22Rv1 (cell line): Measurements from ENCODE around the gene GPR17.

Experiments used
- H3K27ac ChIP-seq: fragments of 450-650 bp; 2 replicates; pipeline ENCODE4 v1.5.1; 2017
- ZFX ChIP-seq: fragments of 450-650 bp; IDR thresholded peaks from 2 replicates; pipeline ENCODE4 v1.6.1; 2017; ENCODE audit warnings: antibody characterized with exemption, borderline replicate concordance
- TF ChIP-seq, protein P1 (sequence below): fragments of 450-650 bp; IDR thresholded peaks from 2 replicates; pipeline ENCODE4 v1.5.1; 2017; ENCODE audit warnings: mild to moderate bottlenecking

Gene GPR17

DNA sequence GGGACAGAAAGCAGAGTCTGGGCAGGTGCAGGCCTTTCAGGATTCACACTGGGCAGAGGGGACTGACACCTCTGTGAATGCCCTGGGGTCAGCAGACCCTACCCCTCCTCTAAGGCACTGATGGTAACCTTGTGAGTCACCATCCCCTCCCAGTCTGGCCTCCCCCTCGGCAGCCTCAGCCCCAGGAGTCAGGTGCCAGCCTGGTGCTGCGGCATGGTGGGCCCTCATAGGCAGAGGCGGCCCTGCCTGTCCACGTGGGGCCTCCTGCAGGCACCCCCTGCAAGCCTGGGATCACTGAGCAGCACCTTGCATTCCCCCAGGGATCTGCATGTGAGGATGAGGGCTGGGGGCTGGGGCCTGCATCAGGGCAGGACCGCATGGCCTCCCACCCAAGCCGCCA, 4.8 kb upstream of the GPR17 start:
- TF ChIP-seq ZFX: no peak
- TF ChIP-seq, protein P1, sequence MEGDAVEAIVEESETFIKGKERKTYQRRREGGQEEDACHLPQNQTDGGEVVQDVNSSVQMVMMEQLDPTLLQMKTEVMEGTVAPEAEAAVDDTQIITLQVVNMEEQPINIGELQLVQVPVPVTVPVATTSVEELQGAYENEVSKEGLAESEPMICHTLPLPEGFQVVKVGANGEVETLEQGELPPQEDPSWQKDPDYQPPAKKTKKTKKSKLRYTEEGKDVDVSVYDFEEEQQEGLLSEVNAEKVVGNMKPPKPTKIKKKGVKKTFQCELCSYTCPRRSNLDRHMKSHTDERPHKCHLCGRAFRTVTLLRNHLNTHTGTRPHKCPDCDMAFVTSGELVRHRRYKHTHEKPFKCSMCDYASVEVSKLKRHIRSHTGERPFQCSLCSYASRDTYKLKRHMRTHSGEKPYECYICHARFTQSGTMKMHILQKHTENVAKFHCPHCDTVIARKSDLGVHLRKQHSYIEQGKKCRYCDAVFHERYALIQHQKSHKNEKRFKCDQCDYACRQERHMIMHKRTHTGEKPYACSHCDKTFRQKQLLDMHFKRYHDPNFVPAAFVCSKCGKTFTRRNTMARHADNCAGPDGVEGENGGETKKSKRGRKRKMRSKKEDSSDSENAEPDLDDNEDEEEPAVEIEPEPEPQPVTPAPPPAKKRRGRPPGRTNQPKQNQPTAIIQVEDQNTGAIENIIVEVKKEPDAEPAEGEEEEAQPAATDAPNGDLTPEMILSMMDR: no peak
- H3K27ac ChIP-seq: no peak overlapping the region

DNA sequence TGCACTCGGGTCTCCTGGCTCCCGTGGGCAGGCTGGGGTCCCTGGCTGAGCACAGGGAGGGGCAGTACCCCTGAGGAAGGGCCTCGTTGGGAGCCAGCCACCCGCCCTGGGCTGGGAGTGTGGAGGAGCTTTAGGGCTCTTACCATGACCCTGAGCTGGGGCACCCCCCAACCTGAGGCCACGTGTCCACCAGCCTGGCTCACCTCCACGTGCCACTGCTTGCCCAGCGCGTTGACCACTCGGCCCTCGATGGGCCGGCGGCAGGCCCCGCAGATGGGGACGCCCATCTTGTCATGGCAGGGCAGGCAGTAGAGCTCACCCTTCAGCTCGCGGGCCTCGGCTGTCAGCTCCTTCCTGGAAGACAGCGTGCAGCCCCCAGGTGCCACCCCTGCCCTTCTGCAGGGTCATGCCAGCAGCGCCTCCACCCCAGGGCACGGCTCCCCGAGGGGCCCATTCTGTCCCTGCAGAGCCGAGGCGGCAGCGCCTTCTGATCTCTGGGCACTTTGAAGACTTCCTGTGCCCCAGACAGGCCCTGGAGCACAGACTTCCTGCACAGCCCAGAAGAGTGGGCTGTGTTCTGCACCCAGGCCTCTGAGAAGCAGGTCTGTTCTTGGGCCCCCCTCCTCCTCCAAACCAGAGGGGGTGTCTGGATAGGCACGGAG, 4.0 kb upstream of the GPR17 start:
- TF ChIP-seq ZFX: no peak
- TF ChIP-seq, protein P1: no peak
- no peak overlapping the region for H3K27ac ChIP-seq

DNA sequence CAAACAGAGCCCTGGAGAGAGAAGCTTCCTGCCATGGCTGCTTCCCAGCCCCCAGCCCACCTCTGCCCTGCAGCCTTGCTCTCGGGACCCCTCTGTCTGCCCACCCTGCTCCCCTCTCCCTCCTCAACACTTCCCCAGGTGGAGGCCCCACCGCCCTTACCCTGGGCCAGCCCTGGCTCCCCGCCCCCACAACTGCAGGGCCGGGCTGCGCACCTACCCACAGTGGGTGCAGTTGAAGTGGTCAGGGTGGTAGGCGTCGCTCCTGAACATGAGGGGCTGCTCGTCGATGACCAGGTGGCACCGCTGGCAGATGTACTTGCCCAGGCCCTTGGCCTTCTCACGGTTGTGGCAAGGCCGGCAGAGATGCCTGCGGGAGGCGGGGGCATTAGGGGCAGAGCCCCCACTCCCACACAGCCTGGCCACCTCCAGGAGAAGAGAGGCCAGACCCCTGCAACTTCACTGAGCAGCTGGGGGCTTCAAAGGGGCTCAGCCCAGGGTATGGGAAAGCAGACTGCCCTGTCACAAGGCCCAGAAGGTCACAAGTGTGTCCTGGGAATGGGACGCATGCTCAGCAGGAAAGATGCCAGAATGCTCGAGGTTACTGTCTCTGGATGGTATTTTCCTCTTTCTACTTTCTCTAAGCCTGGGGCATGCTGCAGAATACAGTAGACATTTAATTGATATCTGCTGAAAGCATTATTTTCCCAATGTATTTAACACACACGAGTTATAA, 3.1 kb upstream of the GPR17 start:
- H3K27ac ChIP-seq: no peak overlapping the region
- no peak for TF ChIP-seq ZFX
- TF ChIP-seq, protein P1: no peak

DNA sequence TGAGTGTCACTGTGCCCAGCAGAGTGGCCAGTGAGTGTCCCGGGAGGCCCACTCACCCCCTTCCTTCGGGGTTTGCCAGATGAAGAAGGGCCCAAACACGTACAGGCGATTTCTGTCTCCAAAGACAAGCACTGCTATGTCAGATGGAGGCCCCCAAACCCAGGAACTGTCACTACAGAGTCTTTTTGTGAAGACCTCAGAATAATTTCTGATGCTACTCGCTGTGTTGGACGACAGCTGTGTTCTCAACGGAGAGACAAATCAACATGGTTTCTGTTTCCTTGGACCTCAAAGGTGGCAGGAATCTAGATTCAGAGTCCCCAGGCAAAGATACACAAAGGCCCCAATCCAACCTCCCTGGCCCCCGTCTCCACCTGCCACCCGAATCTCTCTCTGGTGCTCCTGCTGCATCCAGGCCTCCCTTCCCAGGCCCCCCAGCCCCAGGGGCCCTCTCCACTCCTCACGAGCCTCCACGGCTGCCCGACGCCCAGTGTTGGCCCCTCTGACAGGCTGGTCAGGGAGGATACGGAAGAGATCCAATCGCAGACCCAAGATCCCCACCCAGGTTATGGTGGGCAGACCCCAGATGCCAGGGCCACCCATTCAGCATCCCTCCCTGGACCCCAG, 2.4 kb upstream of the GPR17 start:
- no peak overlapping the region for H3K27ac ChIP-seq
- no peak for TF ChIP-seq ZFX

DNA sequence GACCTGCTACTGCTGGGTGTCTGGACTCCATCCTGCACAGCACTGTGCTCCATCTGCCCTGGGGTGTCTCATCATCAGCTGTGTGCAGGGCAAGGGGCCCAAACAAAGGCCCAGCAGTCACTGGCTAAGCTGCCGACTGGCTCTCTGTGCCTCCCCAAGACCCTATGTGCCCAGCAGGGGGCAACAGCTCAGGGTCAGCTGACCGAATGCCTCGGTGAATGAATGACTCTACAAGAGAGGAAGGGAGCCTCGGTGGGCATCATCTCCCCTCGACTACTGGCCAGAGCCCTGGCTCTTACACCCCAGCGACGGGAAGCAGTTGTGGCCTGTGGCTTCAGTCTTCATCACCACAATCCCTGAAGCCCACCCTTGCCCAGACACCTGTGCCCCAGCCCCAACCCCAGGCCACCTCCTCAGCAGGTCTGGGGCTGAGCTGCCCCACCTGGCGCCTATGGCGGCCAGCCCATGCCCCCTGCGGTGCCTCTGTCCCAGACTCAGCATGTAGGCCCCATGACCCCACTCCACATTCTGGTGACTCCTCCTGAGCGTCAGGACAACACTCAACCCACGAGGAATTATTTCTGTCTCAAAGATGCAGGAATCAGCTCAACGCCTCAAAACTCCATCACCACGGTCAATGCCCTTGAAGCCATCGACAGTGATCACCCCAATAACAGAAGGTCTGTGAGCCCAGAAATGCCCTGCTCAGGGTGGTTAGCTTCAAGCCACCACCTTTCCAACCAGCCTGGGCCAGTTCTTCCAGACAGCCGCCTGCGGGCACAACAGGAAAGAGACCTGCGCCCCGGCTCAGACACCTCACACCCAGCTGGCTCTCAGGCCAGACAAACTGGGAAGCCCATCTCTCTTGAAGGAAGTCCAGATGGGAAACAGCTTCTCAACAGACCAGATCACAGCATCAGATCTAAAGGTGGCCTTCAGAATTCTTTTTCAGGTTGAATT, 1.6 kb upstream of the GPR17 start:
- no peak for TF ChIP-seq ZFX
- TF ChIP-seq, protein P1: no peak
- no peak overlapping the region for H3K27ac ChIP-seq

DNA sequence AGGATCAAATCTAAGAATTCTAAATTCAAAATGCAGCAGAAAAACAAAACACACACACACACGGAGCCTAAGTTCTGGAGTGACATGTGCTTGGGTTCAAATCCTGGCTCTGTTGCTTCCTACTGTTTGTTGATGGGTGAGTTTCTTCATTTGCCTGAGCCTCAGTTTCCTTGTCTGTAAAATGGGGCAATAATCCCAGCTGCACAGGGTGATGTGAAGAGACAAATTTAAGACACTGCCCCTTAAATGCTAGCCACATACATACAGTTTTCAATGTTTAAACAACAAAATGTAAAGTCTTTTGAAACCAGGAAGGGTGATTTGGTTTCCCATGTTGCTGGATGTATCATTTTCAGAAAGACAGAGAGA, 943 bp upstream of the GPR17 start:
- TF ChIP-seq ZFX: no peak
- TF ChIP-seq, protein P1: no peak
- H3K27ac ChIP-seq: no peak overlapping the region
